GM23248 (cell line): Measurements from ENCODE around the gene CRCP. TPM values are rescaled to one million over a fixed set of nuclear protein-coding genes. Genes with fewer than 3 reads are reported as not detected.
"Not testable (repeated sequence)": the region's sequence is repeated elsewhere in the genome, so short reads cannot be mapped to it uniquely, and the experiment has no call there.

ENCODE experiments used
- DNase-seq: peaks from one replicate; pipeline ENCODE4 v3.0.0-alpha.2; 2015
- H2AFZ ChIP-seq: fragments of 200-600 bp; sonication (generic); 2 replicates; pipeline ENCODE4 v1.6.1; 2016; ENCODE audit warnings: antibody characterized with exemption
- H3F3A ChIP-seq: fragments of 200-600 bp; sonication (generic); 2 replicates; pipeline ENCODE4 v1.6.1; 2016; ENCODE audit warnings: mild to moderate bottlenecking, antibody characterized with exemption, mixed run types; ENCODE audit not compliant: insufficient read depth
- H3K27ac ChIP-seq: fragments of 200-600 bp; sonication (generic); 2 replicates; pipeline ENCODE4 v1.5.1; 2016; ENCODE audit warnings: mild to moderate bottlenecking
- H3K27me3 ChIP-seq: fragments of 200-600 bp; sonication (generic); replicated peaks from 2 replicates; pipeline ENCODE4 v1.6.1; 2016; ENCODE audit warnings: mild to moderate bottlenecking; ENCODE audit not compliant: insufficient read depth
- H3K36me3 ChIP-seq: fragments of 200-600 bp; sonication (generic); 2 replicates; pipeline ENCODE4 v1.6.1; 2016; ENCODE audit warnings: low read depth, mild to moderate bottlenecking
- H3K4me1 ChIP-seq: fragments of 200-600 bp; sonication (generic); 2 replicates; pipeline ENCODE4 v1.6.1; 2016; ENCODE audit warnings: mild to moderate bottlenecking; ENCODE audit not compliant: insufficient read depth
- H3K4me2 ChIP-seq: fragments of 200-600 bp; sonication (generic); one replicate; pipeline ENCODE4 v1.6.1; 2016; ENCODE audit warnings: mild to moderate bottlenecking; ENCODE audit not compliant: unreplicated experiment
- H3K4me3 ChIP-seq: fragments of 200-600 bp; sonication (generic); 2 replicates; pipeline ENCODE4 v1.5.1; 2016; ENCODE audit warnings: mild to moderate bottlenecking
- H3K79me2 ChIP-seq: fragments of 200-600 bp; sonication (generic); 2 replicates; pipeline ENCODE4 v1.6.1; 2016; ENCODE audit warnings: mild to moderate bottlenecking; ENCODE audit not compliant: insufficient read depth
- H3K9ac ChIP-seq: fragments of 200-600 bp; sonication (generic); 2 replicates; pipeline ENCODE4 v1.6.1; 2016; ENCODE audit warnings: mild to moderate bottlenecking
- H3K9me2 ChIP-seq: fragments of 200-600 bp; sonication (generic); 2 replicates; pipeline ENCODE4 v1.6.1; 2016; ENCODE audit warnings: mixed run types, mild to moderate bottlenecking, moderate library complexity; ENCODE audit not compliant: insufficient read depth
- H3K9me3 ChIP-seq: fragments of 200-600 bp; sonication (generic); one replicate; pipeline ENCODE4 v1.6.1; 2017; ENCODE audit warnings: low read depth
- H4K20me1 ChIP-seq: fragments of 200-600 bp; sonication (generic); 2 replicates; pipeline ENCODE4 v1.6.0; 2016; ENCODE audit not compliant: insufficient read depth
- EZH2 ChIP-seq: fragments of 200-600 bp; sonication (generic); IDR thresholded peaks from 2 replicates; pipeline ENCODE4 v1.6.1; 2018; ENCODE audit warnings: antibody characterized with exemption, mild to moderate bottlenecking; ENCODE audit not compliant: insufficient read depth, poor library complexity, severe bottlenecking
- EZH2phosphoT487 ChIP-seq: fragments of 200-600 bp; sonication (generic); IDR thresholded peaks from 2 replicates; pipeline ENCODE4 v1.6.1; 2018; ENCODE audit warnings: antibody characterized with exemption, moderate library complexity, mild to moderate bottlenecking, low read depth; ENCODE audit not compliant: insufficient read depth
- WGBS, 2 experiments: methylation state at CpG; one replicate each; pipeline ENCODE4 v1.1.6; 2015 to 2017; ENCODE audit warnings: low lambda C conversion rate in 2 of 2, low coverage in 1 of 2; ENCODE audit errors: missing lambda C conversion rate in 2 of 2; 5-methylcytosine and 5-hydroxymethylcytosine counted together
- in situ Hi-C: fragments of 300-500 bp; cut with MboI; formaldehyde crosslinking; loops from 2 replicates; pipeline ENCODE4 v1.15.0; 2020
- polyA plus RNA-seq: library from polyadenylated mRNA; unstranded; fragments of >200 nt; fragmentation: Nextera tagmentation; extraction: Ambion mirVana; gene quantifications from 2 replicates; pipeline ENCODE4 v1.2.1, GENCODE V29; 2016
- total RNA-seq: library from RNA; depleted of rRNA; stranded (reverse); fragments of >200 nt; shearing (Covaris generic); gene quantifications from 2 replicates; pipeline ENCODE4 v1.2.3, GENCODE V29; 2014

CRCP gene
- total and polyA plus RNA-seq, 2 experiments from 2014 or later = 28.6 to 31.3 TPM

GRCh38 chr7:66152371-66153191 lies 37.9 kb downstream of the CRCP start:
- Histone ChIP-seq H3K27ac (peak overlapping the region; percentile 50), H3K9me3 (no peaks in the 10 kb centered on the region), H3K9ac (peak overlapping the region; percentile 38), H3F3A (peaks cover 46% of the 10 kb centered on the region), H2AFZ (peak overlapping the region; percentile 28), H3K27me3 (no peaks in the 10 kb centered on the region), H3K79me2 (peaks cover 45% of the 10 kb centered on the region), H3K9me2 (no peaks in the 10 kb centered on the region), H4K20me1 (no peaks in the 10 kb centered on the region), H3K4me2 (peak overlapping the region; percentile 40), H3K4me3 (0 out of 2 replicates have a peak overlapping the region, but pooled peaks have one; percentile 6), H3K4me1 (peaks cover 49% of the 10 kb centered on the region), H3K36me3 (peaks cover 42% of the 10 kb centered on the region)
- TF ChIP-seq EZH2phosphoT487 (no peak), EZH2 (no peak)
- DNase-seq = peak; percentile 46
- in situ Hi-C loops = no loop called here
- WGBS, 2 experiments = 4 to 9% methylated on average over 12 of the region's 12 CpGs

- H3K9ac ChIP-seq = no peak overlapping the region
- H3K4me1 ChIP-seq = peaks cover 46% of the 10 kb centered on the region
- no peak for DNase-seq
- in situ Hi-C loops = no loop called here
- no peaks in the 10 kb centered on the region for H4K20me1 ChIP-seq
- no peak overlapping the region for H3K4me2 ChIP-seq
- peaks cover 53% of the 10 kb centered on the region for H3K36me3 ChIP-seq
- peaks cover 45% of the 10 kb centered on the region for H3K79me2 ChIP-seq
- H3K27me3 ChIP-seq = no peaks in the 10 kb centered on the region
- H3K9me2 ChIP-seq = no peaks in the 10 kb centered on the region
- 93 to 94% methylated on average over 11 of the region's 11 CpGs for WGBS, 2 experiments
- H3K4me3 ChIP-seq = no peak overlapping the region
- H3F3A ChIP-seq = peaks cover 36% of the 10 kb centered on the region
- no peak for TF ChIP-seq EZH2phosphoT487
- no peak for TF ChIP-seq EZH2
- H2AFZ ChIP-seq = no peak overlapping the region
- no peaks in the 10 kb centered on the region for H3K9me3 ChIP-seq
- no peak overlapping the region for H3K27ac ChIP-seq
Observed at GRCh38 chr7:66153691-66154090, 39.0 kb downstream of the CRCP start.

- H3K9ac ChIP-seq, in situ Hi-C loops, H3K4me3 ChIP-seq, H2AFZ ChIP-seq, H3K27ac ChIP-seq, H3K4me2 ChIP-seq, H3K9me2 ChIP-seq, H3K9me3 ChIP-seq, H3K27me3 ChIP-seq, DNase-seq, H4K20me1 ChIP-seq: not testable (repeated sequence)
- peaks cover 53% of the 10 kb centered on the region for H3K36me3 ChIP-seq
- H3K4me1 ChIP-seq = peaks cover 23% of the 10 kb centered on the region
- peaks cover 15% of the 10 kb centered on the region for H3F3A ChIP-seq
- H3K79me2 ChIP-seq = peaks cover 35% of the 10 kb centered on the region
- WGBS, 2 experiments = 96 to 99% methylated on average over 7 of the region's 7 CpGs
Observed at GRCh38 chr7:66156035-66156434, 41.4 kb downstream of the CRCP start.

DNA sequence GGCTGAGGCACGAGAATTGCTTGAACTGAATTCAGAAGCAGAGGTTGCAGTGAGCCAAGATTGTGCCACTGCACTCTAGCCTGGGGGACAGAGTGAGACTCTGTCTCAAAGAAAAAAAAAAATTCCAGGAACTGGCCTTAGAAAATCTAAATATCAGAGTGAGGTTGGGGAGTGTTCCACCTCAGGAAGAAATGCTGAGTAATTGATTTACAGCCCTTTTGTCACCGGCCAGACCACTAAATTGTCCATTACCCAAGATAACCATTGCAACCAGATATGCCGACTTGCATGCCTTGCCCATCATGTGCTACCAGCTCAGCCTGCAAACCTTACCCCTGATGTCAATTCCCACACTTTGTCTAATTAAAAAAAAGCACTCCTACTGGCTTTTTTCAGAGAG lies 42.4 kb downstream of the CRCP start:
- Histone ChIP-seq H3K36me3 (peaks cover 53% of the 10 kb centered on the region), H3K4me3 (no peak overlapping the region), H3K4me2 (no peak overlapping the region), H3K27ac (no peak overlapping the region), H4K20me1 (no peaks in the 10 kb centered on the region), H3K4me1 (peaks cover 12% of the 10 kb centered on the region), H3K27me3 (no peaks in the 10 kb centered on the region), H3K9me3 (no peaks in the 10 kb centered on the region), H3K79me2 (peaks cover 27% of the 10 kb centered on the region), H3K9ac (no peak overlapping the region), H3F3A (peaks cover 6% of the 10 kb centered on the region), H3K9me2 (no peaks in the 10 kb centered on the region), H2AFZ (no peak overlapping the region)
- 68 to 73% methylated on average over 3 of the region's 3 CpGs for WGBS, 2 experiments
- no peak for DNase-seq
- in situ Hi-C loops = no loop called here
- no peak for TF ChIP-seq EZH2phosphoT487
- TF ChIP-seq EZH2 = no peak
